Uterus (tissue), 2 donors: Measurements from ENCODE around the gene CLDND2.

Source experiments
- POLR2A ChIP-seq, 2 donors: fragments of 450-650 bp; IDR thresholded peaks; one replicate each; pipeline ENCODE4 v1.6.1; 2016; ENCODE audit warnings: antibody characterized with exemption in 2 of 2, mild to moderate bottlenecking in 1 of 2, moderate library complexity in 1 of 2
- TF ChIP-seq, protein P1 (sequence below), 4 experiments: fragments of 200-600 bp in 2 of 4; fragments of 450-650 bp in 2 of 4; sonication (generic) in 2 of 4; IDR thresholded peaks; one replicate each; pipeline ENCODE4 v1.5.1; 2016 to 2019; ENCODE audit warnings: antibody characterized with exemption in 4 of 4, mild to moderate bottlenecking in 2 of 4, moderate library complexity in 1 of 4

DNA sequence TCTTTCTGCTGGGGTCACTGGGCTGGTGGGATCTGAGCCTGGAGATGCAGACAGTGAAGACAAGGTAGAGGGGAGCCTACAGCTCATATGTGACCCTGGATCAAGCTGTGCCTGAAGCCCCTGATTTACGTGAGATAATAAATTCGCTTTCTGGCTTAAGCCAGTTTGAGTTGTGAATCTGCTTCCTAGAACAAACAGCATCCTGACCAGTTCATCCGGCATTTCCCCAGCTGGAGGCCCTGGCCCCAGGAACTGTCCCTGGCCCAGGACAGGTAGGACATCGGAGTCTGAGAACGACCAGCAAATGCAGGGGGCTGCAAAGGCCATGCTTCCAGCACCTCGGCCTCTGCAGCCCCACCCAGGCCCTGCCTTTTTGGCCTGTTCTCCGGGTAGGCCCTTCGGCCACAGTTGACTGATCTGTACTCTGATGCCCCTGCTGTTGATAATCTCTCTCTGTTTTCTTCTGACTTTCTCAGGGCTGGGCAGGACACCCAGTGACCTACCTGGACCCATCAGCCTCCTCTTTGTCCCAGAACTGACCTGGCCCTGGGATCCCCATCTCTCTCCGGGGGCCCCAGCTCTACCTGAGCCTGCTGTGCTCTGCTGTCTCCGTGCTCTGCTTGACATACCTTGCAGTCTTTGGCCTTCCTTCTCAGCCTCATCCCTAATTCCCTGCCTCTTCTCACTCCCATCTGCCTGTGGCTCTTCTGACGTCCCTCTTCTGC is 17.4 kb downstream of the CLDND2 start:
- TF ChIP-seq, protein P1, sequence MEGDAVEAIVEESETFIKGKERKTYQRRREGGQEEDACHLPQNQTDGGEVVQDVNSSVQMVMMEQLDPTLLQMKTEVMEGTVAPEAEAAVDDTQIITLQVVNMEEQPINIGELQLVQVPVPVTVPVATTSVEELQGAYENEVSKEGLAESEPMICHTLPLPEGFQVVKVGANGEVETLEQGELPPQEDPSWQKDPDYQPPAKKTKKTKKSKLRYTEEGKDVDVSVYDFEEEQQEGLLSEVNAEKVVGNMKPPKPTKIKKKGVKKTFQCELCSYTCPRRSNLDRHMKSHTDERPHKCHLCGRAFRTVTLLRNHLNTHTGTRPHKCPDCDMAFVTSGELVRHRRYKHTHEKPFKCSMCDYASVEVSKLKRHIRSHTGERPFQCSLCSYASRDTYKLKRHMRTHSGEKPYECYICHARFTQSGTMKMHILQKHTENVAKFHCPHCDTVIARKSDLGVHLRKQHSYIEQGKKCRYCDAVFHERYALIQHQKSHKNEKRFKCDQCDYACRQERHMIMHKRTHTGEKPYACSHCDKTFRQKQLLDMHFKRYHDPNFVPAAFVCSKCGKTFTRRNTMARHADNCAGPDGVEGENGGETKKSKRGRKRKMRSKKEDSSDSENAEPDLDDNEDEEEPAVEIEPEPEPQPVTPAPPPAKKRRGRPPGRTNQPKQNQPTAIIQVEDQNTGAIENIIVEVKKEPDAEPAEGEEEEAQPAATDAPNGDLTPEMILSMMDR (IDR thresholded peaks at IDR 0.05) = no peak
- no peak for TF ChIP-seq POLR2A (IDR thresholded peaks at IDR 0.05)
